Measurements from ENCODE around the gene INSL3. TPM values are rescaled to one million over a fixed set of nuclear protein-coding genes. Genes with fewer than 3 reads are reported as not detected.

The INSL3 gene
- polyA plus RNA-seq, 1 donor (not counting 4 experiments of a cell fraction or from before 2014, with no cell fraction given): not detected

GRCh38 chr19:17868669-17869068, 47.4 kb upstream of the INSL3 start:
- Histone ChIP-seq H3K9ac (ENCODE audit: control insufficient read depth, extremely low read depth, insufficient read depth, low read length) (no peak overlapping the region), H2AFZ (ENCODE audit: control insufficient read depth, low read length) (no peak overlapping the region), H4K20me1 (ENCODE audit: control insufficient read depth, extremely low read depth, insufficient read depth, low read length) (peaks cover 10% of the 10 kb centered on the region), H3K4me2 (ENCODE audit: control insufficient read depth, extremely low read depth, insufficient read depth, low read depth, low read length) (no peak overlapping the region), H3K36me3 (ENCODE audit: control insufficient read depth in 2 of 2, extremely low read depth in 1 of 2, insufficient read depth in 2 of 2, low read length in 2 of 2) (peaks cover 9% of the 10 kb centered on the region in 2 experiments), H3K27ac (ENCODE audit: control insufficient read depth, insufficient read depth, low read length) (no peak overlapping the region), H3K4me3 (ENCODE audit: control insufficient read depth in 2 of 3, extremely low read depth in 1 of 3, insufficient read depth in 2 of 3, low read depth in 1 of 3, low read length in 3 of 3) (no peak overlapping the region), H3K4me1 (ENCODE audit: control insufficient read depth, extremely low read depth, insufficient read depth, low read length) (peaks cover 3% of the 10 kb centered on the region), H3K27me3 (ENCODE audit: control insufficient read depth, extremely low read depth, insufficient read depth, low read length) (peaks cover 39% of the 10 kb centered on the region), H3K79me2 (ENCODE audit: control insufficient read depth, insufficient read depth, low read length) (no peaks in the 10 kb centered on the region), H3K9me1 (ENCODE audit: control insufficient read depth, extremely low read depth, insufficient read depth, low read length) (no peaks in the 10 kb centered on the region), H3K9me3 (ENCODE audit: control insufficient read depth, low read depth, low read length) (no peaks in the 10 kb centered on the region)
- TF ChIP-seq CTCF (optimal IDR thresholded peaks at IDR 0.05 in 1 of 3, IDR thresholded peaks at IDR 0.05 in 1 of 3, conservative IDR thresholded peaks at IDR 0.05 in 1 of 3; ENCODE audit: extremely low read depth in 1 of 3, insufficient read depth in 2 of 3, low read length in 3 of 3) (no peak), EZH2 (IDR thresholded peaks at IDR 0.05; ENCODE audit: low read length) (no peak)
- DNase-seq (ENCODE audit: low read depth, low spot score) (no peak), FAIRE-seq (no peak)
- dilution Hi-C loops (cut with MboI; ENCODE audit: extremely low pct_ligation_motif_present, low sequenced_read_pairs): no loop called here

GRCh38 chr19:17866964-17867486, 45.7 kb upstream of the INSL3 start:
- Histone ChIP-seq H3K4me1 (ENCODE audit: control insufficient read depth, extremely low read depth, insufficient read depth, low read length) (peaks cover 3% of the 10 kb centered on the region), H3K36me3 (ENCODE audit: control insufficient read depth in 2 of 2, extremely low read depth in 1 of 2, insufficient read depth in 2 of 2, low read length in 2 of 2) (peaks cover 21 to 23% of the 10 kb centered on the region in 2 experiments), H3K4me3 (ENCODE audit: control insufficient read depth in 2 of 3, extremely low read depth in 1 of 3, insufficient read depth in 2 of 3, low read depth in 1 of 3, low read length in 3 of 3) (no peak overlapping the region), H3K27ac (ENCODE audit: control insufficient read depth, insufficient read depth, low read length) (no peak overlapping the region), H3K9me1 (ENCODE audit: control insufficient read depth, extremely low read depth, insufficient read depth, low read length) (no peaks in the 10 kb centered on the region), H4K20me1 (ENCODE audit: control insufficient read depth, extremely low read depth, insufficient read depth, low read length) (peaks cover 14% of the 10 kb centered on the region), H3K27me3 (ENCODE audit: control insufficient read depth, extremely low read depth, insufficient read depth, low read length) (peaks cover 25% of the 10 kb centered on the region), H2AFZ (ENCODE audit: control insufficient read depth, low read length) (no peak overlapping the region), H3K9ac (ENCODE audit: control insufficient read depth, extremely low read depth, insufficient read depth, low read length) (no peak overlapping the region), H3K79me2 (ENCODE audit: control insufficient read depth, insufficient read depth, low read length) (peaks cover 11% of the 10 kb centered on the region), H3K4me2 (ENCODE audit: control insufficient read depth, extremely low read depth, insufficient read depth, low read depth, low read length) (no peak overlapping the region), H3K9me3 (ENCODE audit: control insufficient read depth, low read depth, low read length) (no peaks in the 10 kb centered on the region)
- dilution Hi-C loops (cut with MboI; ENCODE audit: extremely low pct_ligation_motif_present, low sequenced_read_pairs): no loop called here
- TF ChIP-seq CTCF (optimal IDR thresholded peaks at IDR 0.05 in 1 of 3, IDR thresholded peaks at IDR 0.05 in 1 of 3, conservative IDR thresholded peaks at IDR 0.05 in 1 of 3; ENCODE audit: extremely low read depth in 1 of 3, insufficient read depth in 2 of 3, low read length in 3 of 3): no peak
- TF ChIP-seq EZH2 (IDR thresholded peaks at IDR 0.05; ENCODE audit: low read length): no peak
- FAIRE-seq (no peak), DNase-seq (ENCODE audit: low read depth, low spot score) (no peak)
